Upper lobe of left lung (tissue), 6 donors: ENCODE data around the gene IP6K3. TPM values are rescaled to one million over a fixed set of nuclear protein-coding genes. Genes with fewer than 3 reads are reported as not detected.

Experiments
- ATAC-seq, 2 donors: fragments of 200-7000 bp; cut with Tn5 transposase; one replicate each; pipeline ENCODE4 v1.9.1; 2022; ENCODE audit warnings: mild to moderate bottlenecking in 2 of 2, moderate library complexity in 2 of 2; ENCODE audit not compliant: low FRiP score in 2 of 2
- DNase-seq, 2 donors: peaks; one replicate each; pipeline ENCODE4 v3.0.0-alpha.2; 2019 to 2020
- H3K27ac ChIP-seq, 4 donors: fragments of 200-600 bp; sonication (generic); one replicate each; pipeline ENCODE4 v1.5.1; 2016 to 2019
- H3K27me3 ChIP-seq, 4 donors: fragments of 200-600 bp; sonication (generic); one replicate each; pipeline ENCODE4 v1.5.1; 2017 to 2019
- H3K36me3 ChIP-seq, 4 donors: fragments of 200-600 bp; sonication (generic); one replicate each; pipeline ENCODE4 v1.5.1; 2016 to 2019
- H3K4me1 ChIP-seq, 4 donors: fragments of 200-600 bp; sonication (generic); one replicate each; pipeline ENCODE4 v1.5.1; 2018 to 2019
- H3K4me3 ChIP-seq, 4 donors: fragments of 200-600 bp; sonication (generic); one replicate each; pipeline ENCODE4 v1.5.1; 2017 to 2019; ENCODE audit warnings: mild to moderate bottlenecking in 2 of 4, moderate library complexity in 1 of 4
- H3K9me3 ChIP-seq, 4 donors: fragments of 200-600 bp; sonication (generic); one replicate each; pipeline ENCODE4 v1.5.1; 2018 to 2019
- EP300 ChIP-seq, 4 donors: sonication (generic); formaldehyde crosslinking; IDR thresholded peaks; one replicate each; pipeline ENCODE4 v1.5.1; 2017; ENCODE audit warnings: antibody characterized with exemption in 4 of 4, control low read depth in 2 of 4
- POLR2A ChIP-seq, 4 donors: fragments of 450-650 bp; IDR thresholded peaks; one replicate each; pipeline ENCODE4 v1.5.1; 2016 to 2017; ENCODE audit warnings: antibody characterized with exemption in 4 of 4, mild to moderate bottlenecking in 2 of 4
- POLR2AphosphoS5 ChIP-seq, 2 donors: sonication (generic); formaldehyde crosslinking; IDR thresholded peaks; one replicate each; pipeline ENCODE4 v1.5.1; 2017; ENCODE audit warnings: antibody characterized with exemption in 2 of 2
- WGBS, 2 donors: methylation state at CpG; one replicate each; pipeline ENCODE4 v1.1.5; 2017 to 2018; 5-methylcytosine and 5-hydroxymethylcytosine counted together
- total RNA-seq, 6 donors: library from RNA; depleted of rRNA in 4 of 6; stranded (reverse); fragments of >200 nt in 4 of 6; gene quantifications; one replicate each; pipeline versions ENCODE4 v1.1.0 to v1.2.1, GENCODE V29; 2016 to 2021
- TF ChIP-seq, protein P1 (sequence below), 6 experiments: fragments of 450-650 bp in 4 of 6; fragments of 200-600 bp in 2 of 6; sonication (generic) in 2 of 6; IDR thresholded peaks; one replicate each; pipeline ENCODE4 v1.5.1; 2016 to 2019; ENCODE audit warnings: antibody characterized with exemption in 6 of 6
- donor health status: DM: no; HTN: no; CAD: no; lungs with moderate emphysema.
- donor health status: DM: no; HTN: yes; CAD: no; lungs with severe emphysema.

Gene IP6K3
- total RNA-seq, 6 donors from 2014 or later: 1.9 to 11.5 (median 4.9) TPM

DNA sequence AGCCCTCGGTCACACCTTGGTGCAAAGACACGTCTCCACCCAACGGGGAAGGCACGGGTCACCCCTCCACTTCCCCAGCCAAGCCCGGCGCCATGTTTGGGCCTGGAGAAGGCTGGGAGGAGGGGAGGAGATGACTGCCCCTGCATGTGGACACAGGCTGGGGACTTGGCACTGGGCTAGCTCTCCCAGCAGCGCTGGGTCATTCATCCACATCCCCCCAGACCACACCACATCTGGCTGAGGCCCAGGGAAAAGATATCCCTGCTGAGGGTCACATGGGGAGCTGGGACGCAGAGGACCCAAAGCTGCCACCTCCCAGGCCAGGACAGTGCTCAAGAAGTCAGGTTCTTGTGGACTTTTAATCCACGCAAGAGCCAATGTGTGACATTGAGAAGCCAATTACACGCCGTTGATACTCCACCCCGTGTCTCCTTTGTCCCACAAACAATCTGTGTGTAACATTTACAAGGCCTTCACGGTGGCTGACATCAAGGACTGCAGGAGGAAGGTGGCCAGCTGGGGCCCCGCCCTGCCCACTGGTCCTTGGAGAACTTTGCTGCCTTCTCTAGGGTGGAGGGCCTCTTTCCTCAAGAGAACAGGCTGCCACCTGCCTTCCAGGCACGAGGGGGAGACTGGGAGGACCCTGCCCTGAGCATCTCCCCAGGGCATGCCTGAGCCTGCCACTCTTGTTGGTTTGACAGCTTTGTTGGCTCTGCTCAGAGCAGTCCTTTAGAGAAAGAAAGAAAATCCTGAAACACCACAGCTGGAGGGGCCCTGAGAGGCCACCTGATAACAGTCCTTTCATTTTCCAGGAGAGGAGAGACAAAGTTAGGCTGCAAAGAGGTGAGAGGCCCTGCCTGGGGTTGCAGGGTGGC lies 5.3 kb upstream of the IP6K3 start:
- DNase-seq: no peak
- Histone ChIP-seq H3K27me3 (no peaks in the 10 kb centered on the region), H3K4me3 (no peak overlapping the region), H3K36me3 (no peaks in the 10 kb centered on the region), H3K27ac (peak overlapping the region in 1 of 4 donors; percentile 78), H3K9me3 (no peaks in the 10 kb centered on the region), H3K4me1 (peaks cover 0 to 5% (median 0%) of the 10 kb centered on the region in 4 donors)
- TF ChIP-seq, protein P1, sequence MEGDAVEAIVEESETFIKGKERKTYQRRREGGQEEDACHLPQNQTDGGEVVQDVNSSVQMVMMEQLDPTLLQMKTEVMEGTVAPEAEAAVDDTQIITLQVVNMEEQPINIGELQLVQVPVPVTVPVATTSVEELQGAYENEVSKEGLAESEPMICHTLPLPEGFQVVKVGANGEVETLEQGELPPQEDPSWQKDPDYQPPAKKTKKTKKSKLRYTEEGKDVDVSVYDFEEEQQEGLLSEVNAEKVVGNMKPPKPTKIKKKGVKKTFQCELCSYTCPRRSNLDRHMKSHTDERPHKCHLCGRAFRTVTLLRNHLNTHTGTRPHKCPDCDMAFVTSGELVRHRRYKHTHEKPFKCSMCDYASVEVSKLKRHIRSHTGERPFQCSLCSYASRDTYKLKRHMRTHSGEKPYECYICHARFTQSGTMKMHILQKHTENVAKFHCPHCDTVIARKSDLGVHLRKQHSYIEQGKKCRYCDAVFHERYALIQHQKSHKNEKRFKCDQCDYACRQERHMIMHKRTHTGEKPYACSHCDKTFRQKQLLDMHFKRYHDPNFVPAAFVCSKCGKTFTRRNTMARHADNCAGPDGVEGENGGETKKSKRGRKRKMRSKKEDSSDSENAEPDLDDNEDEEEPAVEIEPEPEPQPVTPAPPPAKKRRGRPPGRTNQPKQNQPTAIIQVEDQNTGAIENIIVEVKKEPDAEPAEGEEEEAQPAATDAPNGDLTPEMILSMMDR (IDR thresholded peaks at IDR 0.05): no peak
- no peak for TF ChIP-seq EP300 (IDR thresholded peaks at IDR 0.05)
- no peak for TF ChIP-seq POLR2AphosphoS5 (IDR thresholded peaks at IDR 0.05)
- TF ChIP-seq POLR2A (IDR thresholded peaks at IDR 0.05): no peak
- no peak for ATAC-seq
- 69 to 77% methylated on average over 9 to 15 of the region's 15 CpGs for WGBS, 2 donors

DNA sequence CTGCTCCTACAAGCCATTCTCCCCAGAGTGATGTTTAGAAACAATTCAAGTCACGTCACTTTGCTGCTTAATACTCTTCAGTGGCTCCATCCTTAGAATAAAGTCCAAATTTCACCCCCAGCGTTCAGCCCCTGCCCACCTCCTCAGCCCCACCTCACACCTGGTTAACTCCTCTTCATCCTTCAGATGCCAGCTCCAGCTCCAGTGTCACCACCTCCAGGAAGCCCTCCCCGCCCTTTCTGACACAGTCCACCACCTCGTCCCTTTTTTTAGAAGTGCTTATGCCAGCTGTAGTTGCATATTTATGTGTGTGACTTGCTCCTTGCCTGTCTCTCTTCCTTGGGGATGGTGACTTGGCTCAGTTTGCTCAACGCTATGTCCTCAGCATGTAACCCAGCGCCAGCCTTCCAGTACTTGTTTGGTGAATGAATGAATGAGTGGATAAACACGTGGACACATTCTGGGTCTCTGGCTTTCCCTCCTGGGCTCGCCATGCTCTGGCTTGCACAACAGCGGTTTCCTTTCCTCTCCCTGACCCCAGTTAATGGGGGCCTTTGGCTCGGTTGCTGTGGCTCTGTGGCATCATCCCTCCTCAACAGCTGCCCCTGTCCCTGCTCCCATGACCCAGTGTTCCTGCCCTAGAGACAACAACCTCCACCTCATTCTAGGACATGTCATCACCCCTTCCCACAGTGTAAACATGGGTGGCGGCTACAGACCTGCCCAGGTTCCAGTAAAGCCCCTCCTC lies 3.7 kb upstream of the IP6K3 start:
- peak in 1 of 2 donors; percentile 13 for ATAC-seq
- no peak overlapping the region for H3K4me3 ChIP-seq
- TF ChIP-seq POLR2AphosphoS5 (IDR thresholded peaks at IDR 0.05): peak; percentile 47 to 60
- no peak for TF ChIP-seq EP300 (IDR thresholded peaks at IDR 0.05)
- TF ChIP-seq, protein P1 (IDR thresholded peaks at IDR 0.05): no peak
- TF ChIP-seq POLR2A (IDR thresholded peaks at IDR 0.05): no peak

DNA sequence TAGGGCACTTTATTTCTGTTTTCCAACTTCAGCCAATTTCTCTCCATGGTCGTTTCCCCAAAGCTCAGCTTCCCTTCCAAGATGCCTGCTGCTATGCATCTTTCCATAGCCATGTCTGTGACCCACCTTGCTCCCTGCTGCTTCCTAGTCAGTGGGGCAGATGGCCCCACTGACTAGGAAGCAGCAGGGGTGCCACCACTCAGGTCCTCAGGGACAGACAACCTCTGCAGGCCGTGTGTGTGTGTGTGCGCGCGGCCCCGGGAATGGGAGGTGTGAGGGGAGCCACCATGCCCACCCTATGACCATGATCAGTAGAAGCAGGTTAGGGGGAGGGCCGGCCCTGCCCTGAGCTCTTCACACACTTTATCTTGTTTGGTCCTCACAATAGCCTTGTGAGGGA lies 2.7 kb upstream of the IP6K3 start:
- Histone ChIP-seq H3K36me3 (no peaks in the 10 kb centered on the region), H3K4me3 (no peak overlapping the region), H3K9me3 (no peaks in the 10 kb centered on the region), H3K4me1 (peaks cover 0 to 5% (median 0%) of the 10 kb centered on the region in 4 donors), H3K27ac (peak overlapping the region in 1 of 4 donors; percentile 7), H3K27me3 (no peaks in the 10 kb centered on the region)
- TF ChIP-seq EP300 (IDR thresholded peaks at IDR 0.05): no peak
- no peak for TF ChIP-seq POLR2A (IDR thresholded peaks at IDR 0.05)
- TF ChIP-seq, protein P1 (IDR thresholded peaks at IDR 0.05): no peak
- no peak for TF ChIP-seq POLR2AphosphoS5 (IDR thresholded peaks at IDR 0.05)
- DNase-seq: no peak
- ATAC-seq: no peak
- WGBS, 2 donors: 71 to 84% methylated on average over 1 to 7 of the region's 7 CpGs

More for the DNA sequence above, 3.7 kb upstream of the IP6K3 start:
- peaks cover 0 to 5% (median 0%) of the 10 kb centered on the region in 4 donors for H3K4me1 ChIP-seq
- H3K9me3 ChIP-seq: no peaks in the 10 kb centered on the region
- no peaks in the 10 kb centered on the region for H3K27me3 ChIP-seq
- 57 to 59% methylated on average over 11 of the region's 11 CpGs for WGBS, 2 donors
- no peaks in the 10 kb centered on the region for H3K36me3 ChIP-seq
- DNase-seq: no peak
- peak overlapping the region in 3 of 4 donors; percentile 27 to 78 (median 30) for H3K27ac ChIP-seq

DNA sequence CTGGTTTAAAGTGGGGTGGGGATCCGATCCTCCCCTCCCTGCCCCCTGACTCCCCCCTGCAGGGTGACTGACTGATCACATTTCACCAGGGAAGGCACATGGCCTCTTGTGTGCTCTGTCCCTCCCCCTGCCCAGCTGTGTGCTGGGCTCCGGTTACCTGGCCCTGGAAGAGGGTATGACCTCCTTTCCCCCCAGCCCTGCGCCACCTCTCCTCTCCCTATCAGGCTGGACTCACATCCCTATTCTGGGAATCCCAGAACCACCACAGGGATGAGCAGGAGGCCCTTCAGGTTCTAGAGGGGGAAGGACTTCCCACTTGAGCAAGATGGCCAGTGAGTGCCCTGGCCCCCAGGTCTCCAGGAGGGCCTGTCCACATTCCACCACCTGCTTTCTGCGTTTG lies 2.1 kb upstream of the IP6K3 start:
- 68 to 87% methylated on average over 3 to 4 of the region's 4 CpGs for WGBS, 2 donors
- Histone ChIP-seq H3K36me3 (no peaks in the 10 kb centered on the region), H3K27me3 (no peaks in the 10 kb centered on the region), H3K27ac (no peak overlapping the region), H3K4me3 (no peak overlapping the region), H3K4me1 (peaks cover 0 to 5% (median 0%) of the 10 kb centered on the region in 4 donors), H3K9me3 (no peaks in the 10 kb centered on the region)
- ATAC-seq (no peak), DNase-seq (no peak)
- TF ChIP-seq EP300 (IDR thresholded peaks at IDR 0.05) (no peak), POLR2AphosphoS5 (IDR thresholded peaks at IDR 0.05) (no peak), POLR2A (IDR thresholded peaks at IDR 0.05) (no peak)
- TF ChIP-seq, protein P1 (IDR thresholded peaks at IDR 0.05): no peak
